HG02610 (cell line): Measurements from ENCODE around the gene SYP.
"Not testable (repeated sequence)": the region's sequence is repeated elsewhere in the genome, so short reads cannot be mapped to it uniquely, and the experiment has no call there.

Experiments
- ATAC-seq: cut with Tn5 transposase; IDR thresholded peaks from one replicate; pipeline ENCODE4 v1.9.1; 2021; ENCODE audit warnings: mild to moderate bottlenecking, moderate library complexity; ENCODE audit not compliant: unreplicated experiment

SYP gene

GRCh38 chrX:49190821-49191573, 9.0 kb downstream of the SYP start:
- peak; percentile 92 for ATAC-seq

- no peak for ATAC-seq
These were observed 10.4 kb downstream of the SYP start for GRCh38 chrX:49189606-49190005.

GRCh38 chrX:49188468-49189076, 11.4 kb downstream of the SYP start:
- ATAC-seq: no peak

GRCh38 chrX:49187526-49187925, 12.5 kb downstream of the SYP start:
- ATAC-seq: no peak

GRCh38 chrX:49187028-49187394, 13.0 kb downstream of the SYP start:
- ATAC-seq: no peak

GRCh38 chrX:49186125-49187027, 13.6 kb downstream of the SYP start, which contains the start of gene PRICKLE3:
TSS of gene PRICKLE3 (minus strand) at chrX:49186373. CDS start at chrX:49186297, 76 bp downstream.
- ATAC-seq: peak; percentile 33

- ATAC-seq: peak; percentile 49
These were observed 15.4 kb downstream of the SYP start for GRCh38 chrX:49184294-49185281.

- ATAC-seq: no peak
These were observed 16.2 kb downstream of the SYP start for GRCh38 chrX:49183701-49184281.

- ATAC-seq: no peak
These were observed 20.6 kb downstream of the SYP start for GRCh38 chrX:49179358-49179757.

GRCh38 chrX:49178537-49178936, 21.5 kb downstream of the SYP start:
- no peak for ATAC-seq

GRCh38 chrX:49177873-49178480, 22.0 kb downstream of the SYP start:
- no peak for ATAC-seq

- no peak for ATAC-seq
These were observed 22.6 kb downstream of the SYP start for GRCh38 chrX:49177338-49177833.

GRCh38 chrX:49176421-49177326, 23.3 kb downstream of the SYP start:
- no peak for ATAC-seq

- ATAC-seq: no peak
These were observed 24.3 kb downstream of the SYP start for GRCh38 chrX:49175435-49176274.

- ATAC-seq: no peak
These were observed 25.3 kb downstream of the SYP start for GRCh38 chrX:49174723-49175122.

- not testable (repeated sequence) for ATAC-seq
These were observed 26.4 kb downstream of the SYP start for GRCh38 chrX:49173544-49173943.

GRCh38 chrX:49172280-49172780, 27.7 kb downstream of the SYP start:
- ATAC-seq: peak; percentile 74
